Hair follicular keratinocyte (primary cell): ENCODE data around the gene IFNA10. TPM values are rescaled to one million over a fixed set of nuclear protein-coding genes. Genes with fewer than 3 reads are reported as not detected.

Experiments
- total RNA-seq: library from RNA; depleted of rRNA; stranded (reverse); fragments of >200 nt; gene quantifications from 2 replicates; pipeline ENCODE4 v1.2.3, GENCODE V29; 2015

Gene IFNA10
- not detected in 2 replicates for total RNA-seq

DNA sequence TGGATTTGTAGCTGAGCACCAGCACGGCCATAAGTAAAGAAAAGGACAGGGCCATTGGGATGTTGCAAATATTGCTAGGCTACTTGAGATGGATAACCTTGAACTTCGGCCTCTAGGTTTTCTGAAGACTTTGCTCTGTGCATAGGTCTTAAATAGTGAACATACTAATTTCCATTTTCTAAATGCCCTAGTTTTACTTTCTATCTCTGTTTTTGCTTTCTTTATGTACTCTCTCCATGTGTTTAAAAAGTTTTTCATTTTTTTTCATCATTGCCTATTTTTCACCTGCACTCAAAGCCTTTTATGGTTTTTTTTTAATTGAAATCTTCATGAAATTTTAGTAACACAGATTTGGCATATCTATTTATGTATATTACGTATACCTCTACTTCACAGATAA, at the start of gene IFNA10:
Gene IFNA10 (minus strand): TSS at position 101 of the 400 bp plus-strand sequence. CDS start 46 bp downstream, at position 55.

GRCh38 chr9:21239911-21240310, 33.0 kb upstream of the IFNA10 start, which contains the start of gene IFNA14:
TSS of gene IFNA14 (minus strand) at chr9:21240005. CDS start at chr9:21239935, 70 bp downstream.

GRCh38 chr9:21228122-21228521, 21.2 kb upstream of the IFNA10 start, which contains the start of gene IFNA17:
TSS of gene IFNA17 (minus strand) at chr9:21228222. CDS start at chr9:21228173, 49 bp downstream.

GRCh38 chr9:21217211-21217610, 10.3 kb upstream of the IFNA10 start, which contains the start of gene IFNA16:
TSS of gene IFNA16 (minus strand) at chr9:21217311. CDS start at chr9:21217305, 6 bp downstream.

GRCh38 chr9:21202105-21202504, 4.8 kb downstream of the IFNA10 start, which contains the start of gene IFNA7:
TSS of gene IFNA7 (minus strand) at chr9:21202205. CDS start at chr9:21202165, 40 bp downstream.

DNA sequence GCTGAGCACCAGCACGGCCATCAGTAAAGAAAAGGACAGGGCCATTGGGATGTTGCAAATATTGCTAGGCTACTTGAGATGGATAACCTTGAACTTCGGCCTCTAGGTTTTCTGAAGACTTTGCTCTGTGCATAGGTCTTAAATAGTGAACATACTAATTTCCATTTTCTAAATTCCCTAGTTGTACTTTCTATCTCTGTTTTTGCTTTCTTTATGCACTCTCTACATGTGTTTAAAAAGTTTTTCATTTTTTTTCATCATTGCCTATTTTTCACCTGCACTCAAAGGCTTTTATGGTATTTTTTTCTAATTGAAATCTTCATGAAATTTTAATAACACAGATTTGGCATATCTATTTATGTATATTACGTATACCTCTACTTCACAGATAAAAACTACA, 19.5 kb downstream of the IFNA10 start, which contains the start of gene IFNA4:
Gene IFNA4 (minus strand): TSS at position 101 of the 400 bp plus-strand sequence. CDS start 56 bp downstream, at position 45.

DNA sequence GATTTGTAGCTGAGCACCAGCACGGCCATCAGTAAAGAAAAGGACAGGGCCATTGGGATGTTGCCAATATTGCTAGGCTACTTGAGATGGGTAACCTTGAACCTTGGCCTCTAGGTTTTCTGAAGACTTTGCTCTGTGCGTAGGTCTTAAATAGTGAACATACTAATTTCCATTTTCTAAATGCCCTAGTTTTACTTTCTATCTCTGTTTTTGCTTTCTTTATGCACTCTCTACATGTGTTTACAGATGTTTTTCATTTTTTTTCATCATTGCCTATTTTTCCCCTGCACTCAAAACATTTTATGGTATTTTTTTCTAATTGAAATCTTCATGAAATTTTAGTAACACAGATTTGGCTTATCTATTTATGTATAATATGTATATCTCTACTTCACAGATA, 40.4 kb downstream of the IFNA10 start, which contains the start of gene IFNA21:
Gene IFNA21 (minus strand): TSS at position 101 of the 400 bp plus-strand sequence. CDS start 48 bp downstream, at position 53.

Other genes starting within 250 kb of the IFNA10 start
- gene HACD4, start 175.5 kb downstream of the IFNA10 start, total RNA-seq = 4.7 and 9.4 TPM in 2 replicates
- gene IFNB1, start 129.2 kb downstream of the IFNA10 start, total RNA-seq = not detected in 2 replicates
- not detected in 2 replicates for gene IFNW1, start 65.3 kb downstream of the IFNA10 start, total RNA-seq
- not detected in 2 replicates for gene IFNA21, start 40.5 kb downstream of the IFNA10 start, total RNA-seq
- not detected in 2 replicates for gene IFNA4, start 19.6 kb downstream of the IFNA10 start, total RNA-seq
- gene IFNA7, start 4.9 kb downstream of the IFNA10 start, total RNA-seq = not detected in 2 replicates
- gene IFNA16, start 10.2 kb upstream of the IFNA10 start, total RNA-seq = not detected in 2 replicates
- not detected in 2 replicates for gene IFNA17, start 21.1 kb upstream of the IFNA10 start, total RNA-seq
- not detected in 2 replicates for gene IFNA14, start 32.9 kb upstream of the IFNA10 start, total RNA-seq
- gene IFNA5, start 98.2 kb upstream of the IFNA10 start, total RNA-seq = not detected in 2 replicates
- 12.5 and 13.8 TPM in 2 replicates for gene KLHL9, start 128.3 kb upstream of the IFNA10 start, total RNA-seq
- gene IFNA6, start 143.7 kb upstream of the IFNA10 start, total RNA-seq = not detected in 2 replicates
- gene IFNA13, start 160.9 kb upstream of the IFNA10 start, total RNA-seq = not detected in 2 replicates
- not detected in 2 replicates for gene IFNA2, start 178.3 kb upstream of the IFNA10 start, total RNA-seq
- not detected in 2 replicates for gene IFNA8, start 202.0 kb upstream of the IFNA10 start, total RNA-seq
- gene IFNA1, start 233.3 kb upstream of the IFNA10 start, total RNA-seq = not detected in 2 replicates